Activated naive CD4-positive, alpha-beta T cell treated with anti-CD3 and anti-CD28 coated beads, Interleukin-2, amount 50 U/mL, for 24 hours (primary cell): Measurements from ENCODE around the gene HYAL2.
"Not testable (repeated sequence)": the region's sequence is repeated elsewhere in the genome, so short reads cannot be mapped to it uniquely, and the experiment has no call there.

ENCODE experiments used
- H3K27ac Mint-ChIP-seq: one replicate; pipeline ENCODE4 v1.8.0; 2021; ENCODE audit warnings: mild to moderate bottlenecking, mixed read lengths
- H3K27me3 Mint-ChIP-seq: one replicate; pipeline ENCODE4 v1.8.0; 2021; ENCODE audit warnings: mixed read lengths
- H3K36me3 Mint-ChIP-seq: one replicate; pipeline ENCODE4 v1.8.0; 2021; ENCODE audit warnings: mixed read lengths
- H3K4me1 Mint-ChIP-seq: one replicate; pipeline ENCODE4 v1.8.0; 2021; ENCODE audit warnings: mixed read lengths
- H3K4me3 Mint-ChIP-seq: one replicate; pipeline ENCODE4 v1.8.0; 2021; ENCODE audit warnings: mild to moderate bottlenecking, mixed read lengths
- H3K9me3 Mint-ChIP-seq: one replicate; pipeline ENCODE4 v1.8.0; 2021; ENCODE audit warnings: mixed read lengths

The HYAL2 gene

DNA sequence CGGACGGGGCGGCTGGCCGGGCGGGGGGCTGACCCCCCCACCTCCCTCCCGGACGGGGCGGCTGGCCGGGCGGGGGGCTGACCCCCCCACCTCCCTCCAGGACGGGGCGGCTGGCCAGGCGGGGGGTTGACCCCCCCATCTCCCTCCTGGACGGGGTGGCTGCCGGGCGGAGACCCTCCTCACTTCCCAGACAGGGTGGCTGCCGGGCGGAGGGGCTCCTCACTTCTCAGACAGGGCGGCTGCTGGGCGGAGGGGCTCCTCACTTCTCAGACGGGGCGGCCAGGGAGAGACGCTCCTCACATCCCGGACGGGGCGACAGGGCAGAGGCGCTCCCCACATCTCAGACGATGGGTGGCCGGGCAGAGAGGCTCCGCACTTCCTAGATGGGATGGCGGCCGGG is 10.5 kb downstream of the HYAL2 start:
- not testable (repeated sequence) for H3K9me3 Mint-ChIP-seq, H3K4me3 Mint-ChIP-seq, H3K36me3 Mint-ChIP-seq, H3K27ac Mint-ChIP-seq, H3K27me3 Mint-ChIP-seq, H3K4me1 Mint-ChIP-seq

DNA sequence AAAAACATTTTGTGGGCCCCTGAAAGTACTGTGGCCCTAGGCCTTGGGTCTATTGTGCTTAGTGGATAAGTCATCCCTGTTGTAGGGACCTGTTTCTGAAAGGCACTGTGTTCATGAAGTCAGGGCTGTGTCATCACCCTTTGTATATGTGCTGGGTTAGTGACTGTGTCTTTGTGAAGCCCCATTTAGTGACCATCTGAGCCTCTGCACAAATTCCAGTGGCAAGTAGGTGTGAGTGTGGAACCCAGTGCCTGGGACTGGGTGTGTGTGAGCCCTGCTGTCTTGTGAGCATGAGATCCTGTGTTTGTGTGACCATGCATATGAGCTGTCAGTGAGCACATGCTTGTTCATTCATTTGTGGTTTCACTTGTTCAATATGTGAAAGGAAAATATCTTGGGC is 17.9 kb downstream of the HYAL2 start:
- H3K27ac Mint-ChIP-seq, result no peak overlapping the region
- peaks cover 9% of the 10 kb centered on the region for H3K4me1 Mint-ChIP-seq
- no peak overlapping the region for H3K4me3 Mint-ChIP-seq
- H3K9me3 Mint-ChIP-seq, result no peaks in the 10 kb centered on the region
- H3K27me3 Mint-ChIP-seq, result no peaks in the 10 kb centered on the region
- no peaks in the 10 kb centered on the region for H3K36me3 Mint-ChIP-seq

DNA sequence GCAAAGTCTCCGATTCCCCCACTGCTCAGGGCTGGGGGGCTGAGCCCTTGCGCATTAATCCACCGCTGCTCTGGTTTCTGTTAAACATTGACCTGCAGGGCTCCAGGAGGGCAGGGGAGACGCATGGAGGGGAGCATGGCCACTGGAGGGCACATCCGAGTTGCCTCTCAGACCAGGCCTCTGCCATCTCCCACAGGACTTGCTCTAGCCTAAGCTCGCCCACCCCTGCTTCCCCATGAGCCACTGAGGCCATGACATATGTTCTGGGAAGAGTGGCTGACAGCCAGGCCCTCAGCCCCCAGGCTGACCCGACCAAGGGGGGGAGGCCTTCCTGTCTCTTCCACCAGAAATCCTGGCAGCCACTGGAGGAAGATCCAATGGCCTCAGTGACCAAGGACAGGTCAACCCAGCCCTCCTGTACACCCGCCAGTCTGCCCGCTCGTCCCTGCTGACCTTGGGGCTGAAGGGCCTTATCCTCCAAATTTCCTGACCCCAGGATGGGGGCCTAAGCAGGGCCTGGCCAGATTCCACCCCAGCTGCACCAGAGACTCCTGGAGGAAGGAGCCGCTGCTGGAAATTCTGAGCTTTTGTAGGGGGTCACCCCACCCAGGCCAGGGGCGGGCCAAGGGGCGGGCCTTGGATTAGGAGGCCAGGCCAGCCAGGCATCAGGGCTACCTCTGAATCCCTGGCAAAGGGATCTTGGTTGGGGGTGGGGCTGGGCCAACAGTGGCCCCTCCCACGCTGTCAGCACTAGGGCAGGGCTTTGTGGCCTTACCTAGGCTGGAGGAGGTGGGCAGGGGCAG is 19.3 kb downstream of the HYAL2 start, which contains the start of gene HYAL1:
TSS of gene HYAL1 (minus strand) at position 562 of the 803 bp plus-strand sequence. CDS start 618 bp downstream, outside the sequence.
- no peak within 1 kb of the TSS for H3K27ac Mint-ChIP-seq
- H3K4me1 Mint-ChIP-seq, result peaks cover 16% of the 10 kb centered on the region
- no peaks in the 10 kb centered on the region for H3K9me3 Mint-ChIP-seq
- H3K27me3 Mint-ChIP-seq, result no peaks in the 10 kb centered on the region
- H3K36me3 Mint-ChIP-seq, result no peaks in the 10 kb centered on the region
- no peak within 1 kb of the TSS for H3K4me3 Mint-ChIP-seq

GRCh38 chr3:50302095-50303012 is 20.2 kb downstream of the HYAL2 start:
- Mint-ChIP-seq H3K4me3 (no peak overlapping the region), H3K4me1 (peaks cover 23% of the 10 kb centered on the region), H3K27ac (no peak overlapping the region), H3K9me3 (no peaks in the 10 kb centered on the region), H3K27me3 (no peaks in the 10 kb centered on the region), H3K36me3 (no peaks in the 10 kb centered on the region)

GRCh38 chr3:50300681-50301254 is 21.8 kb downstream of the HYAL2 start:
- Mint-ChIP-seq H3K27ac (no peak overlapping the region), H3K9me3 (no peaks in the 10 kb centered on the region), H3K4me3 (peak overlapping the region; percentile 93), H3K27me3 (no peaks in the 10 kb centered on the region), H3K36me3 (no peaks in the 10 kb centered on the region), H3K4me1 (peaks cover 25% of the 10 kb centered on the region)

- no peaks in the 10 kb centered on the region for H3K27me3 Mint-ChIP-seq
- H3K4me1 Mint-ChIP-seq, result peaks cover 25% of the 10 kb centered on the region
- no peaks in the 10 kb centered on the region for H3K36me3 Mint-ChIP-seq
- peak overlapping the region; percentile 80 for H3K27ac Mint-ChIP-seq
- H3K4me3 Mint-ChIP-seq, result peak overlapping the region; percentile 93
- no peaks in the 10 kb centered on the region for H3K9me3 Mint-ChIP-seq
Measured at GRCh38 chr3:50299929-50300680, 22.4 kb downstream of the HYAL2 start.

- no peaks in the 10 kb centered on the region for H3K36me3 Mint-ChIP-seq
- no peaks in the 10 kb centered on the region for H3K27me3 Mint-ChIP-seq
- H3K4me1 Mint-ChIP-seq, result peaks cover 25% of the 10 kb centered on the region
- peak overlapping the region; percentile 80 for H3K27ac Mint-ChIP-seq
- no peaks in the 10 kb centered on the region for H3K9me3 Mint-ChIP-seq
- peak overlapping the region; percentile 93 for H3K4me3 Mint-ChIP-seq
Measured at GRCh38 chr3:50299638-50299928, 23.0 kb downstream of the HYAL2 start.

DNA sequence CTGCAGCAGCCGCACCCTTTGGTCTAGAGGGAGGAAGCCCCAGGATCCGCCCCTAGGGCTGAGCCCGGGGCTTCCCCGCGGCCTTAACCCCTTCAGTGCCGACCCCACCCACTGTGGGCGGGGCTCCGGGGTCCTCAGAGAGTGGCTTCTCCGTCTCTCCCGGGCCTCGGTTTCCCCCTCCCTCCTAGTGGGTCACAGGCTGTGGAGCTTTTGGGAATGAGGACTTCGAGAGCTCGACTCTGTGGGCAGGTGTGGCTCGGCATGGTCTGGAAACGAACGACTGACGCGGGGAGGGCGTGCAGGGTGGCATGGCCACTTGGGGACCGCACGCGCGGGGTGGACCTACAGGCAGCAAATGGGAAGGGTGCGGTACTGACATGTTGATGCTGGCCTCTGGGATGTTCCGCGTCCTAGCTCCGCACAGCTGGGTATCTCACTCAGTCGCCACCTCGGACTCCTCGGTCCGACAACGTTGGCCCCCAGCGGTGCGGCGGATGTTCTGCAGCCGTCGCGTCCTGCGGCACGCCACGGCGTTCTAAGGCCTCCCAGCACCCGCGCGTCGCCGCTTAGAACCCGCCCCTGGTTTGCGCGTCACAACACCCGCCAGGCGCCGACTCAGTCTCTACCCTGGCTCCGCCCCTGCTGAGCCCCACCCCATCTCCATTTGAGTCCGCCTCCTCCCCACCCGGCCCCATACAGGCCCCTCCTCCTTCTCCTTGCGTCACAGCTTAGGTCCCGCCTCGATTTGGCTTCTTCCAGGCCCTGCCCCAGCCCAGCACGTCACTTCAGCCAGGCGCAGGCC is 23.5 kb downstream of the HYAL2 start, which contains the start of the genes HYAL3 and NAA80:
TSS of gene HYAL3 (minus strand) at position 570 of the 802 bp plus-strand sequence. CDS start 3,803 bp downstream, outside the sequence.
TSS of gene NAA80 (minus strand) at position 570 of the 802 bp plus-strand sequence. CDS start 1,942 bp downstream, outside the sequence.
- no peaks in the 10 kb centered on the region for H3K36me3 Mint-ChIP-seq
- H3K9me3 Mint-ChIP-seq, result no peaks in the 10 kb centered on the region
- H3K27ac Mint-ChIP-seq, result peak within 1 kb of the TSS; percentile 97
- H3K27me3 Mint-ChIP-seq, result no peaks in the 10 kb centered on the region
- peaks cover 25% of the 10 kb centered on the region for H3K4me1 Mint-ChIP-seq
- peak within 1 kb of the TSS; percentile 93 for H3K4me3 Mint-ChIP-seq

DNA sequence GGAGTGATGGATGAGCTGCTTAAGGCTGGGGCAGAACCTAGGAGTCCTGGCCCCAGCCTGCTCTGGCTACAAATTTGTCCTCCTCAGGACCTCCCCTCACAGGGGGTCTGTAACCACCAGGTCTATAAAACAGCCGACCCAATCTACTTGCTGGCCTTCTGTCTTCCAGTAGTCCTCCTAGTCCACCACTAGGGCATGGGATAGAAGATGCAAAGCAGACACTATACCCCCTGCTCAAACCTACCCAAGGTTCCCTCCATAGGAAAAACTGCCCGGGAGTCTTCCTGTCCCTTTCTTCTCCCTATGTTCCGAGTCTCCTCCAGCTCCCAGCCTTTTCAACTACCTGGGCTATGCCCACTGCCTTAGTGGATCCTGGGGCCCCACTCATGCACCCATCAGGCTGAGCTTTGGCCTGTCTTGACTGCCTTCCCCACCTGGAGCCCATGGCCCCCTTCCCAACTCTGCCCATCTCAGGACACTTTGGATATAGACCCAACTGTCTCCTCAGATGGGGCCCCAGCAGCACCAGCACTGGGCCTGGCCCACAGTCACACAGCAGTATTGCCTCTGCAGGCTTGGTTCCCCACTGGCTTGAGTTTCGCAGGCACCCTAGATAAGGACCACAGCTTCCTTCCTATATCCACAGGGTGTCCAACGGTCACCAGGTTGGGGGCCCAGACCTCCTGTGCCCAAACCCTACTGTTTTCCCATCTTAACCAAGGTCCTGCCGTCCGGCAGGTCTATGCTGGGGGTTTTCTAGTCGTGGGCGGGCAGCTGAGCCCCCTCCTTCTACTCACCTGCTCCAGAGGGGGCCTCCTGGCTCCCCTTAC is 24.4 kb downstream of the HYAL2 start:
- Mint-ChIP-seq H3K27ac (peak overlapping the region; percentile 17), H3K27me3 (no peaks in the 10 kb centered on the region), H3K4me3 (peak overlapping the region; percentile 93), H3K9me3 (no peaks in the 10 kb centered on the region), H3K36me3 (no peaks in the 10 kb centered on the region), H3K4me1 (peaks cover 25% of the 10 kb centered on the region)

DNA sequence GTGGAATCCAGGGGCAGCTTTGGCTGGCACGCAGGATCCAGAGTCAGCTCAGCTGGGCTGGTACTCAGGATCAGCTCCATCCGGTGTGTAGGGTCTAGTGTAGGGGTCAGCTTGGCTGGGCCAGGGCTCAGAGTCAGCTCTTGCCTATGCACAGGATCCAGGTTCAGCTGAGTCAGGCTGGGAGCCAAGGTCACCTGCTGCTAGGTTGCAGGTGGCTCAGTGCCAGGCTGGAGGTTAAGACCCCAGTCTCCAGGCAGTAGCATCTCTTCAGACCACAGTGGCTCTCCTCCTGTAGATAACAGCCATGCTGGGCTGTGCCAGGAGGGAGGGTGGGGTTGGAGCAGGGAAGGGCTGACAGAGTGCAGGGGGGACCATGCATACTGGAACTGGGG is 25.2 kb downstream of the HYAL2 start:
- no peak overlapping the region for H3K4me3 Mint-ChIP-seq
- H3K9me3 Mint-ChIP-seq, result no peaks in the 10 kb centered on the region
- H3K27me3 Mint-ChIP-seq, result no peaks in the 10 kb centered on the region
- no peaks in the 10 kb centered on the region for H3K36me3 Mint-ChIP-seq
- peaks cover 31% of the 10 kb centered on the region for H3K4me1 Mint-ChIP-seq
- no peak overlapping the region for H3K27ac Mint-ChIP-seq

- Mint-ChIP-seq H3K4me3 (peak overlapping the region; percentile 15), H3K4me1 (peaks cover 33% of the 10 kb centered on the region), H3K36me3 (no peaks in the 10 kb centered on the region), H3K27me3 (no peaks in the 10 kb centered on the region), H3K9me3 (no peaks in the 10 kb centered on the region), H3K27ac (no peak overlapping the region)
Measured at GRCh38 chr3:50296721-50297383, 25.7 kb downstream of the HYAL2 start.

GRCh38 chr3:50295553-50296431 is 26.8 kb downstream of the HYAL2 start:
- H3K36me3 Mint-ChIP-seq, result peaks cover 5% of the 10 kb centered on the region
- H3K9me3 Mint-ChIP-seq, result no peaks in the 10 kb centered on the region
- H3K4me1 Mint-ChIP-seq, result peaks cover 39% of the 10 kb centered on the region
- H3K27me3 Mint-ChIP-seq, result no peaks in the 10 kb centered on the region
- H3K4me3 Mint-ChIP-seq, result no peak overlapping the region
- no peak overlapping the region for H3K27ac Mint-ChIP-seq
